H1 (cell line): ENCODE measurements around the gene LARP1. TPM values are rescaled to one million over a fixed set of nuclear protein-coding genes. Genes with fewer than 3 reads are reported as not detected.

ENCODE experiments used
- BACH1 ChIP-seq: IDR thresholded peaks from 2 replicates; pipeline ENCODE4 v1.6.1; 2012; ENCODE audit warnings: low read length, improper control_type of control experiment
- BCL11A ChIP-seq, 2 experiments: IDR thresholded peaks; one replicate each; pipeline ENCODE4 v1.6.1; 2011; ENCODE audit warnings: low read depth in 2 of 2, low read length in 2 of 2, mild to moderate bottlenecking in 2 of 2
- EZH2 ChIP-seq: fragments of 200-600 bp; sonication (generic); IDR thresholded peaks from 2 replicates; pipeline ENCODE4 v1.7.1; 2012; ENCODE audit warnings: low read depth, mild to moderate bottlenecking, moderate library complexity, low read length, inconsistent platforms; ENCODE audit not compliant: severe bottlenecking
- TAF7 ChIP-seq: optimal IDR thresholded peaks from 2 replicates; pipeline ENCODE3; 2011; ENCODE audit warnings: low read depth, mild to moderate bottlenecking, inconsistent platforms, low read length, moderate library complexity, borderline replicate concordance
- TBP ChIP-seq: IDR thresholded peaks from 2 replicates; pipeline ENCODE4 v1.6.1; 2011; ENCODE audit warnings: low read depth, low read length, improper control_type of control experiment
- polyA plus RNA-seq, 7 experiments: library from polyadenylated mRNA; depleted of rRNA in 3 of 7; stranded (reverse) in 5 of 7; unstranded in 2 of 7; fragments of >200 nt in 5 of 7; fragments of 200-250 nt in 2 of 7; gene quantifications; 1 replicate in 5 of 7; 2 replicates in 1 of 7; 4 replicates in 1 of 7; pipeline versions ENCODE4 v1.2.1 to v1.2.3, GENCODE V29; 2011 to 2013; ENCODE audit warnings: missing spikeins in 2 of 7, mixed read lengths in 2 of 7
- total RNA-seq: library from RNA; stranded (reverse); fragmentation: NEBNext Ultra II Directional; extraction: Animal tissue kit (Norgen Biotek cat#: 25700); gene quantifications from 2 replicates; pipeline ENCODE4 v1.2.1, GENCODE V29; 2021
- TF ChIP-seq, protein P1 (sequence below): fragments of 300-600 bp; sonication (generic); IDR thresholded peaks from 2 replicates; pipeline ENCODE4 v1.7.1; 2012; ENCODE audit warnings: low read length, moderate library complexity, mild to moderate bottlenecking, inconsistent platforms; ENCODE audit not compliant: insufficient replicate concordance
- TF ChIP-seq, protein P2 (sequence below): IDR thresholded peaks from 2 replicates; pipeline ENCODE4 v1.6.1; 2012; ENCODE audit warnings: inconsistent platforms

The LARP1 gene
- total and polyA plus RNA-seq, 2 of the 8 experiments (the other 6 are each of a cell fraction or from before 2014, with no cell fraction given), result 106 to 422 TPM

DNA sequence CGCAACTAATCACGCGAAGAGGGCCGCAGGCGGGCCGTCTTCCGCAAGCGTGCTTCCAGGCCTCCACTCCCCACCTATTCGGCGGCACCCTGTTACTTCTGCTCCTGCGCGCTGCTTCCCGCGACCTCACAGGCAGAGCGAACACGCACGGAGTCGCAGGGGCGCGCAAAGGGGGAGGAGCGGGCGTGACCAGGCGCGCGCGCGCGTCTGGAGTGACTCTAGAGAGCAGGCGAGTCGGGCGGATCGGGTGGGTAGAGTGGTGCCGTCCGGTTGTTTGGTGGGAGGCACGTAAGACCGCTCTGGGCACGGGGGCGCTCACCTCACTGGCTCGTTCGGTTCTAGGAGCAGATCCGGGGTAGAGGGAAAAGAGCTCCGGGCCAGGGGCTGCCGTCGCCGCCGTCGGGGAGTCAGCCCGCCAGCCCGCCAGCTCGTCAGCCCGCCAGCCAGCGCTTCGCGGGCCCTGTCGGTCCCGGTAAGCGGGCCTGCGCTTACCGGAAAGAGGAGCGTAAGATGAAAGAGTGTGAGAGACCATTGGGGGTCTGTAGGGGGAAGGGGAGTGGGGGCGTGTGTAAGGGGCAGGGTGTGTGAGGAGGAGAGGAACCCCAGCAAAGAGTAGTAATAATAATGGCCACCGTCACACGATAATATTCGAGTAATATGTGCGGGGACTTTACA, 103.3 kb downstream of the LARP1 start, which contains the start of gene CNOT8 (continued):
- TF ChIP-seq TBP (peak; percentile 83), TAF7 (peak; percentile 70), BACH1 (peak; percentile 82), EZH2 (no peak), BCL11A (IDR thresholded peaks at IDR 0.05; ENCODE audit: low read depth in 2 of 2, low read length in 2 of 2) (no peak)
- TF ChIP-seq, protein P1, sequence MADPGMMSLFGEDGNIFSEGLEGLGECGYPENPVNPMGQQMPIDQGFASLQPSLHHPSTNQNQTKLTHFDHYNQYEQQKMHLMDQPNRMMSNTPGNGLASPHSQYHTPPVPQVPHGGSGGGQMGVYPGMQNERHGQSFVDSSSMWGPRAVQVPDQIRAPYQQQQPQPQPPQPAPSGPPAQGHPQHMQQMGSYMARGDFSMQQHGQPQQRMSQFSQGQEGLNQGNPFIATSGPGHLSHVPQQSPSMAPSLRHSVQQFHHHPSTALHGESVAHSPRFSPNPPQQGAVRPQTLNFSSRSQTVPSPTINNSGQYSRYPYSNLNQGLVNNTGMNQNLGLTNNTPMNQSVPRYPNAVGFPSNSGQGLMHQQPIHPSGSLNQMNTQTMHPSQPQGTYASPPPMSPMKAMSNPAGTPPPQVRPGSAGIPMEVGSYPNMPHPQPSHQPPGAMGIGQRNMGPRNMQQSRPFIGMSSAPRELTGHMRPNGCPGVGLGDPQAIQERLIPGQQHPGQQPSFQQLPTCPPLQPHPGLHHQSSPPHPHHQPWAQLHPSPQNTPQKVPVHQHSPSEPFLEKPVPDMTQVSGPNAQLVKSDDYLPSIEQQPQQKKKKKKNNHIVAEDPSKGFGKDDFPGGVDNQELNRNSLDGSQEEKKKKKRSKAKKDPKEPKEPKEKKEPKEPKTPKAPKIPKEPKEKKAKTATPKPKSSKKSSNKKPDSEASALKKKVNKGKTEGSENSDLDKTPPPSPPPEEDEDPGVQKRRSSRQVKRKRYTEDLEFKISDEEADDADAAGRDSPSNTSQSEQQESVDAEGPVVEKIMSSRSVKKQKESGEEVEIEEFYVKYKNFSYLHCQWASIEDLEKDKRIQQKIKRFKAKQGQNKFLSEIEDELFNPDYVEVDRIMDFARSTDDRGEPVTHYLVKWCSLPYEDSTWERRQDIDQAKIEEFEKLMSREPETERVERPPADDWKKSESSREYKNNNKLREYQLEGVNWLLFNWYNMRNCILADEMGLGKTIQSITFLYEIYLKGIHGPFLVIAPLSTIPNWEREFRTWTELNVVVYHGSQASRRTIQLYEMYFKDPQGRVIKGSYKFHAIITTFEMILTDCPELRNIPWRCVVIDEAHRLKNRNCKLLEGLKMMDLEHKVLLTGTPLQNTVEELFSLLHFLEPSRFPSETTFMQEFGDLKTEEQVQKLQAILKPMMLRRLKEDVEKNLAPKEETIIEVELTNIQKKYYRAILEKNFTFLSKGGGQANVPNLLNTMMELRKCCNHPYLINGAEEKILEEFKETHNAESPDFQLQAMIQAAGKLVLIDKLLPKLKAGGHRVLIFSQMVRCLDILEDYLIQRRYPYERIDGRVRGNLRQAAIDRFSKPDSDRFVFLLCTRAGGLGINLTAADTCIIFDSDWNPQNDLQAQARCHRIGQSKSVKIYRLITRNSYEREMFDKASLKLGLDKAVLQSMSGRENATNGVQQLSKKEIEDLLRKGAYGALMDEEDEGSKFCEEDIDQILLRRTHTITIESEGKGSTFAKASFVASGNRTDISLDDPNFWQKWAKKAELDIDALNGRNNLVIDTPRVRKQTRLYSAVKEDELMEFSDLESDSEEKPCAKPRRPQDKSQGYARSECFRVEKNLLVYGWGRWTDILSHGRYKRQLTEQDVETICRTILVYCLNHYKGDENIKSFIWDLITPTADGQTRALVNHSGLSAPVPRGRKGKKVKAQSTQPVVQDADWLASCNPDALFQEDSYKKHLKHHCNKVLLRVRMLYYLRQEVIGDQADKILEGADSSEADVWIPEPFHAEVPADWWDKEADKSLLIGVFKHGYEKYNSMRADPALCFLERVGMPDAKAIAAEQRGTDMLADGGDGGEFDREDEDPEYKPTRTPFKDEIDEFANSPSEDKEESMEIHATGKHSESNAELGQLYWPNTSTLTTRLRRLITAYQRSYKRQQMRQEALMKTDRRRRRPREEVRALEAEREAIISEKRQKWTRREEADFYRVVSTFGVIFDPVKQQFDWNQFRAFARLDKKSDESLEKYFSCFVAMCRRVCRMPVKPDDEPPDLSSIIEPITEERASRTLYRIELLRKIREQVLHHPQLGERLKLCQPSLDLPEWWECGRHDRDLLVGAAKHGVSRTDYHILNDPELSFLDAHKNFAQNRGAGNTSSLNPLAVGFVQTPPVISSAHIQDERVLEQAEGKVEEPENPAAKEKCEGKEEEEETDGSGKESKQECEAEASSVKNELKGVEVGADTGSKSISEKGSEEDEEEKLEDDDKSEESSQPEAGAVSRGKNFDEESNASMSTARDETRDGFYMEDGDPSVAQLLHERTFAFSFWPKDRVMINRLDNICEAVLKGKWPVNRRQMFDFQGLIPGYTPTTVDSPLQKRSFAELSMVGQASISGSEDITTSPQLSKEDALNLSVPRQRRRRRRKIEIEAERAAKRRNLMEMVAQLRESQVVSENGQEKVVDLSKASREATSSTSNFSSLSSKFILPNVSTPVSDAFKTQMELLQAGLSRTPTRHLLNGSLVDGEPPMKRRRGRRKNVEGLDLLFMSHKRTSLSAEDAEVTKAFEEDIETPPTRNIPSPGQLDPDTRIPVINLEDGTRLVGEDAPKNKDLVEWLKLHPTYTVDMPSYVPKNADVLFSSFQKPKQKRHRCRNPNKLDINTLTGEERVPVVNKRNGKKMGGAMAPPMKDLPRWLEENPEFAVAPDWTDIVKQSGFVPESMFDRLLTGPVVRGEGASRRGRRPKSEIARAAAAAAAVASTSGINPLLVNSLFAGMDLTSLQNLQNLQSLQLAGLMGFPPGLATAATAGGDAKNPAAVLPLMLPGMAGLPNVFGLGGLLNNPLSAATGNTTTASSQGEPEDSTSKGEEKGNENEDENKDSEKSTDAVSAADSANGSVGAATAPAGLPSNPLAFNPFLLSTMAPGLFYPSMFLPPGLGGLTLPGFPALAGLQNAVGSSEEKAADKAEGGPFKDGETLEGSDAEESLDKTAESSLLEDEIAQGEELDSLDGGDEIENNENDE, result no peak
- TF ChIP-seq, protein P2, sequence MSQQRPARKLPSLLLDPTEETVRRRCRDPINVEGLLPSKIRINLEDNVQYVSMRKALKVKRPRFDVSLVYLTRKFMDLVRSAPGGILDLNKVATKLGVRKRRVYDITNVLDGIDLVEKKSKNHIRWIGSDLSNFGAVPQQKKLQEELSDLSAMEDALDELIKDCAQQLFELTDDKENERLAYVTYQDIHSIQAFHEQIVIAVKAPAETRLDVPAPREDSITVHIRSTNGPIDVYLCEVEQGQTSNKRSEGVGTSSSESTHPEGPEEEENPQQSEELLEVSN, result peak; percentile 18; the same call in 1 of the 2 replicates
